GM13977 (cell line): Measurements from ENCODE around the gene CDC5L.

Source experiments
- DNase-seq: peaks from one replicate; pipeline ENCODE4 v3.0.0; 2012; ENCODE audit warnings: low spot score
- in situ Hi-C: fragments of 300-500 bp; cut with MboI; formaldehyde crosslinking; loops from one replicate; pipeline ENCODE4 v1.12.0; 2022; ENCODE audit warnings: low sequenced_read_pairs, low pct_unique_long_range_greater_than_20kb, mixed read lengths, inconsistent platforms; ENCODE audit not compliant: unreplicated experiment
- TF ChIP-seq, protein P1 (sequence below): IDR thresholded peaks from 2 replicates; pipeline ENCODE4 v1.5.1; 2012; ENCODE audit warnings: mild to moderate bottlenecking, control low read depth; ENCODE audit not compliant: insufficient read depth; ENCODE audit errors: extremely low read depth, missing control alignments

Gene CDC5L

DNA sequence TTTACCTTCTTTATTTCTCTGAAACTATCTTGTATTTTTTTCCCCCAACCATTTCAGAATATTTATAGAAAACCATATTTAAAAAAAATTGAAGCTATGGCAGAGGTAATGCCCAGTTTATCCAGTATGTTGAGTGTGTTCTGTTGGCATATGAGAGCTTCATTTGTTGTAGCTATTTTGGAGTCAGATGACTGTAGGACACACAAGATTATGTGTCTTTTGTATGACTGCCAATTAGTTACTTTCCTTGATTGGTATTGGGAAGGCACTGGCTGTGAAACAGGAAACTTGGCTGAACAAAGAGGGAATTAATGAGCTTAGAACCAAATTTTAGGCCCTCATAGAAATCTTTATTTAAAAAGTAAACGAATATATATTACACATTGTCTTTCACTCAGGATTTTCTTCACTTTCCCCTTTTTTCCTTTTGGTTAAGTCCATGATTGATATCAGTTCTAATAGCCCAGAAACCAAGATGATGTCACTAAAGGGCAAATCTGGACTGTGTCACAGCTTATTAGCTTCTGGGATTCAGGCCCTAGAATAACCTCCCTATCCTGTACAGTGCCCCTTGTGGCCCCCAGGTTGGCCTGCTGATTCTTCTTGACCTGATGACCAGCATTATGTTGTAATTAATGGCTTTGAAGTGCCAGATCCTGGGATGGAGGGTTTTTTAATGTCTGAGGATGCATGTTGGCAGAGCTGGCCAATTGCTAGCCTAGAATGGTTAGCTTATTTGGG is 10.1 kb downstream of the CDC5L start:
- in situ Hi-C loops = no loop called here
- no peak for DNase-seq
- TF ChIP-seq, protein P1, sequence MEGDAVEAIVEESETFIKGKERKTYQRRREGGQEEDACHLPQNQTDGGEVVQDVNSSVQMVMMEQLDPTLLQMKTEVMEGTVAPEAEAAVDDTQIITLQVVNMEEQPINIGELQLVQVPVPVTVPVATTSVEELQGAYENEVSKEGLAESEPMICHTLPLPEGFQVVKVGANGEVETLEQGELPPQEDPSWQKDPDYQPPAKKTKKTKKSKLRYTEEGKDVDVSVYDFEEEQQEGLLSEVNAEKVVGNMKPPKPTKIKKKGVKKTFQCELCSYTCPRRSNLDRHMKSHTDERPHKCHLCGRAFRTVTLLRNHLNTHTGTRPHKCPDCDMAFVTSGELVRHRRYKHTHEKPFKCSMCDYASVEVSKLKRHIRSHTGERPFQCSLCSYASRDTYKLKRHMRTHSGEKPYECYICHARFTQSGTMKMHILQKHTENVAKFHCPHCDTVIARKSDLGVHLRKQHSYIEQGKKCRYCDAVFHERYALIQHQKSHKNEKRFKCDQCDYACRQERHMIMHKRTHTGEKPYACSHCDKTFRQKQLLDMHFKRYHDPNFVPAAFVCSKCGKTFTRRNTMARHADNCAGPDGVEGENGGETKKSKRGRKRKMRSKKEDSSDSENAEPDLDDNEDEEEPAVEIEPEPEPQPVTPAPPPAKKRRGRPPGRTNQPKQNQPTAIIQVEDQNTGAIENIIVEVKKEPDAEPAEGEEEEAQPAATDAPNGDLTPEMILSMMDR = no peak

DNA sequence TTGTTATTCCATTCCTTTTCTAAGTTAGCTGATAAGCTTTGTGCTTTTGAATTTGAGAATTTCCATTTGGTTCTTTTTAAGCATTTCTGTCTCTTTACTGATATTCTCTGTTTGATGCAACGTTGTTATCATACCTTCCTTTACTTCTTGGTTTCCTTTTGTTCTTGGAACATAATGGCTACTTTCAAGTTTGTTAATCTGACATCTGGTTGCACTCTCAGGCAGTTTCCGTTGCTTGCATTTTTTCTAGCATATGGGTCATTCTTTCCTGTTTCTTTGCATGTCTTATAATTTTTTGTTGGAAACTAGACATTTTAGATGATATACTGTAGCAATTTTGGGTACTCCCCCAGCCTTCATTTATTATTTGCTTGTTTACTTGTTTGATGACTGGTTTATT is 12.5 kb downstream of the CDC5L start:
- no peak for DNase-seq
- TF ChIP-seq, protein P1 = no peak
- in situ Hi-C loops = no loop called here

DNA sequence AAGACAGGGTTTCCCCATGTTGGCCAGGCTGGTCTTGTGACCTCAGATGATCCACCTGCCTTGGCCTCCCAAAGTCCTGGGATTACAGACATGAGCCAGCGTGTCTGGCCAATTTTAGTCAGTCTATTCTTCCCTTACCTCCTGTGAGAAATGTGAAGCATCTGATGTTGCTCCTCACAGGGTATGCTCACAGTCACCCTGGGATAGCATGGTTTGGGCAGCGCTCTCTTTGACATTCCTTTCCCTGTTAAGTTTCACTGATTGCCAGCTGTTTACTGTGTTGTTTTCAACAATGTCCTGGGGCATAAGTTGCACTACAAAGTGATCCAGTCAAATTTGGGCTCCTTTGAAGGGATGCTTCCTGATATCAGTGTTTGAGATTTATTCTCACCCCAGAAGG is 13.1 kb downstream of the CDC5L start:
- TF ChIP-seq, protein P1 = no peak
- in situ Hi-C loops = no loop called here
- no peak for DNase-seq

DNA sequence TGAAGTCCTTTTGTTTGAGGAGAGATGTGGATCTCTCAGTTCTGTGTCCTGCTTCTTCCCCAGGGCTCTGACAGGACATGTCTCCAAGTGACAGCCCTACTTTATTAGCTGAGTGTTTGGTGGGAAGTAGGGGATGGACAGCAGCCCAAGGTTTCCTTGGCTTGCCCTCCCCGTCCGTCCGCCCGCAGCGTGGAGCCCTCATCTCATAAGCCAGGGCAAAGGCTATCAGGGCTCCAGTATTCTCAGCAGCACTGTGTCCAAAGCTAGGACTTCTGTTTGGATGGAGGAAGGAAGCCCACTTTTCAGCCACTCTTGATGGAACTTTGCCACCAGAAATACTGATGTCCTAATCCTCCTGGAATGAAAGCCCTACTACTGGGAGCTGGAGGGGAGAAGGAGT is 13.6 kb downstream of the CDC5L start:
- TF ChIP-seq, protein P1 = no peak
- in situ Hi-C loops = no loop called here
- no peak for DNase-seq

DNA sequence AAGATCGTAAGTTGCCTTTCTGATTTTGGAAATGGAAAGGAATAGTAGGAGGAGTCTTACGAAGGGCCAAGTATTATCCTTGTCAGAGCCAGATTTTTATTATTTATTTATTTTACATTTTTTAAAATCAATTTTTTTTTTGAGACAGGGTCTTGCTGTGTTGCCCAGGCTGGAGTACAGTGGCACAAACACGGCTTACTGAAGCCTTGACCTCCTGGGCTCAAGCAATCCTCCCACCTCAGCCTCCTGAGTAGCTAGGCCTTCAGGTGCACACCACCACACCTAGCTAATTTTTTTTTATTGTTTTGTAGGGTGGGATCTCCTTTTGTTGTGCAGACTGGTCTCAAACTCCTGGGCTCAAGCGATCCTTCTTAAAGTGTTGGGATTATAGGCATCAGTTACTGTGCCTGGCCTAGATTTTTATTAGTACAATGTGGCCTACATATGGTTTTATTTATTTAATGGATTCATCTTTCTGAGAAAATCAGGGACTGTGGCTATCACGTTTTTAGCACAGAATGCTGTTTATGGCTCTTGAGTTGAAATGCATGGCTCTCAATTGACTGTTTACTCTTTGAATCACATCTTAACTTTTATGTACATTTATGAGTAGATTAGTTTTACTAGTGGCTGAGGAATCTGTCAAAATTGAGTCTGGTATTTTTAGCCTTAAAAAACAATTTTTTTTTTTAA is 16.7 kb downstream of the CDC5L start:
- in situ Hi-C loops = no loop called here
- DNase-seq = no peak
- TF ChIP-seq, protein P1 = no peak

DNA sequence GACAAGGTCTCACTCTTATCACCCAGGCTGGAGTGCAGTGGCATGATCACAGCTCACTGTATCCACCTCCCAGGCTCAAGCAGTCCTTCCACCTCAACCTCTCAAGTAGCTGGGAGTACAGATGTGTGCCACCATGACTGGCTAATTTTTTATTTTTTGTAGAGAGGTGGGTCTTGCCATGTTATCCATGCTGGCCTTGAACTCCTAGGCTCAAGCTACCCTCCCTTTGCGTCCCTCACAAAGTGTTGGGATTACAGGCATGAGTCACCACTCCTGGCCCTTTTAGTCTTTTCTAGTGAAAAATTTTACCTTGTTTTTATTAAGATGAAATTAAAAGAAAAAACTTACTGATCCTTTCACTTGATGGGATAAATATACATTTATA is 17.2 kb downstream of the CDC5L start:
- DNase-seq = no peak
- in situ Hi-C loops = no loop called here
- TF ChIP-seq, protein P1 = no peak
